DND-41 (cell line): Measurements from ENCODE around the gene SIL1.

Experiments
- CTCF ChIP-seq: IDR thresholded peaks from 2 replicates; pipeline ENCODE4 v1.5.1; 2012; ENCODE audit warnings: borderline replicate concordance, low read length, moderate library complexity, mild to moderate bottlenecking; ENCODE audit not compliant: poor library complexity, severe bottlenecking; ENCODE audit errors: extremely low read depth
- EZH2 ChIP-seq: IDR thresholded peaks from 3 replicates; pipeline ENCODE4 v1.6.1; 2012; ENCODE audit warnings: borderline replicate concordance, low read depth, mild to moderate bottlenecking, moderate library complexity, low read length, inconsistent platforms; ENCODE audit not compliant: severe bottlenecking

- TF ChIP-seq CTCF (no peak), EZH2 (no peak)
These were observed 270.6 kb downstream of the SIL1 start for GRCh38 chr5:138927544-138927943.
